Gastrocnemius medialis (tissue), 4 donors: ENCODE measurements around the gene APBB2. TPM values are rescaled to one million over a fixed set of nuclear protein-coding genes. Genes with fewer than 3 reads are reported as not detected.

ENCODE experiments used
- ATAC-seq, 2 donors: fragments of 150-250 bp; one replicate each; pipeline ENCODE4 v1.9.1; 2016
- DNase-seq, 2 donors: peaks; one replicate each; pipeline ENCODE4 v3.0.0-alpha.2; 2019
- H3K27ac ChIP-seq, 4 donors: fragments of 200-600 bp; sonication (generic); 1 replicate in 1 of 4; 2 replicates in 3 of 4; pipeline ENCODE4 v1.5.1; 2016 to 2018; ENCODE audit warnings: mild to moderate bottlenecking in 2 of 4, moderate library complexity in 1 of 4
- H3K27me3 ChIP-seq, 3 donors: fragments of 200-600 bp; sonication (generic) in 2 of 3; 1 replicate in 1 of 3; 2 replicates in 2 of 3; pipeline versions ENCODE4 v1.5.1 to v1.6.0; 2016 to 2019; ENCODE audit warnings: mild to moderate bottlenecking in 1 of 3, moderate library complexity in 1 of 3
- H3K36me3 ChIP-seq, 2 donors: fragments of 200-600 bp; sonication (generic) in 1 of 2; one replicate each; pipeline ENCODE4 v1.5.1; 2017 to 2018
- H3K4me1 ChIP-seq, 2 donors: fragments of 200-600 bp; sonication (generic) in 1 of 2; one replicate each; pipeline ENCODE4 v1.5.1; 2016 to 2017; ENCODE audit warnings: mild to moderate bottlenecking in 2 of 2
- H3K4me3 ChIP-seq, 4 donors: fragments of 200-600 bp; sonication (generic) in 3 of 4; 1 replicate in 1 of 4; 2 replicates in 3 of 4; pipeline ENCODE4 v1.5.1; 2016 to 2019; ENCODE audit warnings: mild to moderate bottlenecking in 2 of 4
- H3K9me3 ChIP-seq, 3 donors: fragments of 200-600 bp; sonication (generic) in 2 of 3; 1 replicate in 1 of 3; 2 replicates in 2 of 3; pipeline ENCODE4 v1.5.1; 2016 to 2019
- POLR2A ChIP-seq, 2 donors: fragments of 450-650 bp; IDR thresholded peaks; one replicate each; pipeline ENCODE4 v1.6.1; 2017; ENCODE audit warnings: antibody characterized with exemption in 2 of 2, mild to moderate bottlenecking in 2 of 2, moderate library complexity in 2 of 2
- in situ Hi-C, 4 donors: fragments of 200-750 bp; cut with MboI; loops; one replicate each; pipeline versions ENCODE4 v1.15.0 to v1.8.0; 2017; ENCODE audit warnings: low sequenced_read_pairs in 4 of 4
- intact Hi-C: fragments of 100-400 bp; cut with DNase I; formaldehyde crosslinking; loops from one replicate; pipeline ENCODE4 v1.15.1; 2023; ENCODE audit warnings: low total_unique reads
- total RNA-seq, 4 donors: library from RNA; depleted of rRNA; stranded (reverse); fragments of >200 nt; gene quantifications; one replicate each; pipeline versions ENCODE4 v1.1.0 to v1.2.3, GENCODE V29; 2016
- TF ChIP-seq, protein P1 (sequence below), 5 experiments: fragments of 450-650 bp in 3 of 5; fragments of 200-600 bp in 2 of 5; sonication (generic) in 2 of 5; IDR thresholded peaks in 4 of 5; conservative IDR thresholded peaks in 1 of 5; 1 replicate in 4 of 5; 2 replicates in 1 of 5; pipeline ENCODE4 v1.5.1; 2016 to 2019; ENCODE audit warnings: antibody characterized with exemption in 5 of 5, mild to moderate bottlenecking in 3 of 5, moderate library complexity in 3 of 5

The APBB2 gene
- total RNA-seq, 4 donors from 2014 or later: 14.3 to 20.5 (median 14.5) TPM

DNA sequence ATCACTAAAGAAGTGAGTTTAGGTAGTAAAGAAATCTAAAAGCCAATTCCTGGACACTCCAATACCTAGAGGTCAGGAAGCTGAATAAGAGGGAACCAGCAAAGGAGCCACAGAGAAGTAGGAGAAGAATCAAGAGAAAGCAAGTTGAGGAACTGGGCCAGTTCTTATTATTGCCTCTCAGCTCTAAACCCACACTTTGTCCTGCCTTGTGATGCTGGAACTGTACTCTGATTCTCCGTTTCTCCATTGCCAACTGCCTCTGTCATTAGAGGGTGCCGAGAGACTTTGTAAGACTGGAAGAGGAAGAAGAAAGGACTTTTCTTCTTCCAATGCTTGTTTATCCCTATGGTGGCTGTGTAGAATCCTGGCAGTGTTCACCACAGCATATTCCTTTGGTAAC, 426.0 kb downstream of the APBB2 start:
- H3K4me3 ChIP-seq: no peak overlapping the region
- in situ Hi-C loops: no loop called here
- H3K36me3 ChIP-seq: no peaks in the 10 kb centered on the region
- intact Hi-C loops: no loop called here
- no peak for ATAC-seq
- TF ChIP-seq, protein P1, sequence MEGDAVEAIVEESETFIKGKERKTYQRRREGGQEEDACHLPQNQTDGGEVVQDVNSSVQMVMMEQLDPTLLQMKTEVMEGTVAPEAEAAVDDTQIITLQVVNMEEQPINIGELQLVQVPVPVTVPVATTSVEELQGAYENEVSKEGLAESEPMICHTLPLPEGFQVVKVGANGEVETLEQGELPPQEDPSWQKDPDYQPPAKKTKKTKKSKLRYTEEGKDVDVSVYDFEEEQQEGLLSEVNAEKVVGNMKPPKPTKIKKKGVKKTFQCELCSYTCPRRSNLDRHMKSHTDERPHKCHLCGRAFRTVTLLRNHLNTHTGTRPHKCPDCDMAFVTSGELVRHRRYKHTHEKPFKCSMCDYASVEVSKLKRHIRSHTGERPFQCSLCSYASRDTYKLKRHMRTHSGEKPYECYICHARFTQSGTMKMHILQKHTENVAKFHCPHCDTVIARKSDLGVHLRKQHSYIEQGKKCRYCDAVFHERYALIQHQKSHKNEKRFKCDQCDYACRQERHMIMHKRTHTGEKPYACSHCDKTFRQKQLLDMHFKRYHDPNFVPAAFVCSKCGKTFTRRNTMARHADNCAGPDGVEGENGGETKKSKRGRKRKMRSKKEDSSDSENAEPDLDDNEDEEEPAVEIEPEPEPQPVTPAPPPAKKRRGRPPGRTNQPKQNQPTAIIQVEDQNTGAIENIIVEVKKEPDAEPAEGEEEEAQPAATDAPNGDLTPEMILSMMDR (IDR thresholded peaks at IDR 0.05 in 4 of 5, conservative IDR thresholded peaks at IDR 0.05 in 1 of 5): no peak
- TF ChIP-seq POLR2A (IDR thresholded peaks at IDR 0.05): no peak
- H3K27me3 ChIP-seq: no peaks in the 10 kb centered on the region
- no peak for DNase-seq
- H3K27ac ChIP-seq: no peak overlapping the region
- H3K9me3 ChIP-seq: no peaks in the 10 kb centered on the region
- H3K4me1 ChIP-seq: no peaks in the 10 kb centered on the region

DNA sequence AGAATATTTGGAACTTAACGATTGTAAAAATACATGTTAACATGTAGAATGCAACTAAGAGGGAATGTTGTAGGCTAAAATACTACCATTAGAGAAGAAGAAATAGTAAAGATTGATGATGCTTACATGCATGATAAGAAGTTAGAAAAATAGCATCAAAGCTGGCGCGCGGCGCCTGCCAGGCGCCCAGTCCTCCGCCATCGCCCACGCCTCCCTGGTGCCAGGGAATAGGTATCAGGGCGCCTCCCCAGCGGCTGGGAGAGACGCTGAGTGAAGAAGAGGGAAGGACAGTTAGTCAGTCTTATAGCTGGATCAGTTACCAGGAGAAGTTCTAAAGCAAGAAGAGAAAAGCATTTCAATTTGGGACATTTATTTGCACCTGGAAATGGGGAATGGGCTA, 428.6 kb downstream of the APBB2 start:
- in situ Hi-C loops: no loop called here
- ATAC-seq (no peak), DNase-seq (no peak)
- no peaks in the 10 kb centered on the region for H3K36me3 ChIP-seq
- TF ChIP-seq POLR2A (IDR thresholded peaks at IDR 0.05): no peak
- TF ChIP-seq, protein P1 (IDR thresholded peaks at IDR 0.05 in 4 of 5, conservative IDR thresholded peaks at IDR 0.05 in 1 of 5): no peak
- no peaks in the 10 kb centered on the region for H3K4me1 ChIP-seq
- intact Hi-C loops: no loop called here
- H3K9me3 ChIP-seq: no peaks in the 10 kb centered on the region
- no peak overlapping the region for H3K4me3 ChIP-seq
- H3K27ac ChIP-seq: no peak overlapping the region
- no peaks in the 10 kb centered on the region for H3K27me3 ChIP-seq

DNA sequence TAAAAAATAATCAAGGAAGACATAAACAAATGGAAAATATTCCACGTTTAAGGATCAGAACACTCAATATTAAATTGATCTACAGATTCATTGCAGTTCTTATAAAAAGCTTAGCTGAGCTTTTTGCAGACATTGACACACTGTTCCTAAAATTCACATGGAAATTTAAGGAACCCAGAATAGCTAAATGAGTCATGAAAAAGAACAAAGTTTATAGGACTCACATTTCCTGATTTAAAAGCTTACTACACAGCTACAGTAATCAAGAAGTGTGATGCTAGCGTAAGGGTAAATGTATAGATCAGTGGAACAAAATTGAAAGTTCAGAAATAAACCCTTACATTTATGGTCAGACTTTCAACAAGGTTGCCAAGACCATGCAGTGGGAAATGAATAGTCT, 431.5 kb downstream of the APBB2 start:
- H3K27ac ChIP-seq: no peak overlapping the region
- H3K4me1 ChIP-seq: no peaks in the 10 kb centered on the region
- H3K4me3 ChIP-seq: no peak overlapping the region
- DNase-seq (no peak), ATAC-seq (no peak)
- no peaks in the 10 kb centered on the region for H3K27me3 ChIP-seq
- no peaks in the 10 kb centered on the region for H3K9me3 ChIP-seq
- intact Hi-C loops (no loop called here), in situ Hi-C loops (no loop called here)
- TF ChIP-seq, protein P1 (IDR thresholded peaks at IDR 0.05 in 4 of 5, conservative IDR thresholded peaks at IDR 0.05 in 1 of 5): no peak
- TF ChIP-seq POLR2A (IDR thresholded peaks at IDR 0.05): no peak
- H3K36me3 ChIP-seq: no peaks in the 10 kb centered on the region

DNA sequence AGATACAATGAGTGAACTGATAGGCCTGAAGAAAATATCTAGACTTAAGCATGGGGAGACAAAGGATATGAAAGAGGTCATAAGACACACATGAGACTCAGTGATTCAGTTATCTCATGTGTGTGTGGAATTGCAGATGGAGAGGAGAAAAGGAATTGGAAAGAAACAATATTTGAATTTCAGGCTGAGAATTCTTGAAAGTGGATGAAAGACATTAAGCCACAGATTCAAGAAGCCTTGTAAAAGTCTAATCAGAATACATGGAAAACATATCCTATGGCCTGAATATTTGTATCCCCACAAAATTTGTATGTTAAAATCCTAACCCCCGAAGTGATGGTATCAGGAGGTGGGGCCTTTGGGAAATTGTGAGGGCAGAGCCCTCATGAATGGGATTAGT, 436.3 kb downstream of the APBB2 start:
- TF ChIP-seq, protein P1 (IDR thresholded peaks at IDR 0.05 in 4 of 5, conservative IDR thresholded peaks at IDR 0.05 in 1 of 5): no peak
- TF ChIP-seq POLR2A (IDR thresholded peaks at IDR 0.05): no peak
- no peak overlapping the region for H3K27ac ChIP-seq
- H3K27me3 ChIP-seq: no peaks in the 10 kb centered on the region
- no peaks in the 10 kb centered on the region for H3K9me3 ChIP-seq
- H3K4me3 ChIP-seq: no peak overlapping the region
- no peaks in the 10 kb centered on the region for H3K36me3 ChIP-seq
- DNase-seq (no peak), ATAC-seq (no peak)
- in situ Hi-C loops: no loop called here
- no peaks in the 10 kb centered on the region for H3K4me1 ChIP-seq
- intact Hi-C loops: no loop called here

DNA sequence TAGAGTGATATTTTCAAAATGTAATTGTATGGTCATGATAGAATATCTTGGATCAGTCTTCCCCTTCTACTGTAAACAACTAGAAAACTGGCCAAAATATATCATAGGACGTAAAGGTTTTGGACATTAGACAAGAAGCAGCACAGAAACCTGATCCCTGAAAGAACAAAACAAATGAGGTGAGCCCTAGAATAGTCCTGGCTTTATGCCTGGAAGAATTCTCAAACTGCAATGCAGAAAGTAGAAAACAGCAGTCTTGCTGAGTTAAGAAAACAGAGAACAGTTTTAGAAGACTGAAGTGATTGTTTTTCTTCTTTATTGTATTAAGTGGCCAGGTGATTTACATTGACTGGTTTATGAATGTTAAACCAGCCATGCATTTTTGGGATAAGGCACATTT, 445.1 kb downstream of the APBB2 start:
- no peaks in the 10 kb centered on the region for H3K27me3 ChIP-seq
- TF ChIP-seq, protein P1 (IDR thresholded peaks at IDR 0.05 in 4 of 5, conservative IDR thresholded peaks at IDR 0.05 in 1 of 5): no peak
- TF ChIP-seq POLR2A (IDR thresholded peaks at IDR 0.05): no peak
- H3K27ac ChIP-seq: no peak overlapping the region
- no peak for ATAC-seq
- H3K36me3 ChIP-seq: no peaks in the 10 kb centered on the region
- no peaks in the 10 kb centered on the region for H3K9me3 ChIP-seq
- H3K4me1 ChIP-seq: no peaks in the 10 kb centered on the region
- DNase-seq: no peak
- in situ Hi-C loops: no loop called here
- H3K4me3 ChIP-seq: no peak overlapping the region
- intact Hi-C loops: no loop called here
